IPS-11a (cell line): ENCODE data around the gene STRBP.
"Not testable (repeated sequence)": the region's sequence is repeated elsewhere in the genome, so short reads cannot be mapped to it uniquely, and the experiment has no call there.

ENCODE experiments used
- H3K4me3 ChIP-seq: one replicate; pipeline ENCODE4 v1.5.1; 2013; ENCODE audit warnings: low read depth, low read length, control low read depth

Gene STRBP

DNA sequence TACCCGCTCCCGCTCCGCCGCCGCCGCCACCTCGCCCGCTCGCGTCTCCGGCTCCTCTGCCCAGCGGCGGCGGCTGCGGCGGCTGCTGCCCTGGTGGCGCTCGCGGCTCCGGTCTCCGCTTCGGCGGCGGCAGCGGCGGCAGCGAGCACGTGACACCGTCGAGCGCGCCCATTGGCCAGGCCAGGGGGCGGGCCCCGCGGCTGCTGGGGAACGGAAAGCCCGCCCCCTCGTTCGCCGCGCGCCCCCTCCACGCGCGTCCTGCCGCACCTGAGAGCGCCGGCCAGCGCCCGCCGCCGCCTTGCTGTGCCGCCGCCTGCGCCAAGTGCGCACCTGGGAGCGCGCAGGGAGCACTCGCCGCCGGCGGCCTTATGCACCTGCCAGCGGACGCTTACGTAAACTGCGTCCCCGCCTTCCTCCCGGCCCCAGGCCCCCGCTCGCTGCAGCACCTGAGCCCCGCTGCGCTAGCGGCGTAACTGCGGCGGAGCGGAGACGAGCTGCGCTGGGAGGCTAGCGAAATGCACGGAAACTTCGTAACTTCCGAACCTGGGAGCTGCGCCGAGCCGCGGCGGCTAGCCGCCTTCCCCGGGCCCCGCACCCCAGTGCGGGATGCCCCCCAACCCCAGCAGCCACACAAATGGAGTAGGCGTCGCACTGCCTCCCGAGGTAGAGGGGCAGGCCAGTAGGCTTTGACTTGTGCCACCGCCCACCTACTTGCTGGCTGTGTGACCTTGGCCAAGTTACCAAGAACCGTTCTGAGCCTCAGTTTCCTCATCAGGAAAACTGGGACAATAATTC is at the start of gene STRBP:
STRBP (minus strand) TSS at position 122 of the 795 bp plus-strand sequence. CDS start 84,452 bp downstream, outside the sequence.
- H3K4me3 ChIP-seq = peak within 1 kb of the TSS; percentile 63

DNA sequence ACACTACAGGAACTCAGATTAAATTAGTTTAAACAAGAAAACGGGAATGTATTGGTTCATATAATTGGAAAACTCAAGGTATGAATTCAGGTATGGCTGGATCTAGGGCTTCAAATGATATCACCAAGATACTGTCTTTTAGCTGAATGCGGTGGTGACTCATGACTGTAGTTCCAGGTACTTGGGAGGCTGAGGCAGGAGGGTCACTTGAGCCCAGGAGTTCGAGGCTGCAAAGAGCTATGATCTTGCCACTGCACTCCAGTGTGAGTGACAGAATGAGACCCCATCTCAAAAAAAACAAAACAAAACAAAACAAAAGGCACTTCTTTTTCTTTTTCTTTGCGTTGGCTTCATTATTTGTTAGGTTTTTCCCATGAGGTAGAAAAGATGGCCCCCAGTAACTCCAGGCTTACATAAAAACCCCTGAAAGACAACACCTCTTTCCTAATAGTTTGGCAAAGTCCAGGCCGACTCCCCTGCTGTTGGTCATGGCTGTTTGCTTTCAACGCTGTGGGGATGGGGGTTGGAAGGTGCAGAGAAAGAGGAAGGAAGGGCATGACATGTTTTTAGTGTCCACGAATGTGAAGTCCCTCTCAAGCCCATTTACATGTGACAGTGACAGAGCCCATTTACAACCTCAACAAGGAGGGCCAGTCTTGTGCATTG is 47.8 kb upstream of the STRBP start:
- H3K4me3 ChIP-seq = no peak overlapping the region

DNA sequence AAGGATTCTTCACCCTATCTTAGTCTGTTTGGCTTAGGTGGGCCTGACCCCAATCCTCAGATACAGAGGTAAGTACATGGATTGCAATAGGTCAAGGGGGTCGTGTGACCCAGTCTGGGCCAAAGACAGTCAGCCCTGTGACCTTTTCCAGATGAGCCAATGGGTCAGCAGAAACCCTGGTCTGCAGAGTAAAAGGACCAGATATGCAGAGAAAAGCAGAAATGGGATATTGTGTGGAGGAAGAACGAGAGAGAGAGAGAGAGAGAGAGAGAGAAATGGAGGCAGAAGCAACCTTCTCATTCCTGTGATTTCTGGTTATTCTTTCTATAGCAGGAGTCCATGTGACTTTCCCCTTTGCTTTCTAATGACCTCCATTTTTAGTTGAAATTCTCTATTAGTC is 47.2 kb upstream of the STRBP start:
- no peak overlapping the region for H3K4me3 ChIP-seq

DNA sequence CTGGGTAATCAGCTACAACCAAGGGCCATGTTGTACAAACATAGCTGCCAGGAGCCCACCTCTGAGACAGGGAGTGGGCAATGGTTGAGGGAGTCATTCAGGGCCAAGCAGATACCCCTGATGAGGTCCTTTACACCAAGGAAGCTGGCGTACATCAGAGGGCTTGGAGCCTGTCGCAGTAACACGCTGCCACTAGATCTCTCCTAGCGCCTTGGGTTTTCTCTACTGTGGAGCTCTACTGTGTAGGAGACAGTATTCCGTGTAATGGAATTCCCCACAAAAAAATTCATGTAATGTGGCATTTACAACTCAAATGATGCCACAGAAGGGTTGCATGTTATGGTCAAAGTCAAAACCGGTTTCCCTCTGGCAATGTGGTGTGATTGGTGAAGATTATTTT is 46.2 kb upstream of the STRBP start:
- H3K4me3 ChIP-seq = no peak overlapping the region

- no peak overlapping the region for H3K4me3 ChIP-seq
Measured at GRCh38 chr9:123312306-123312877, 44.0 kb upstream of the STRBP start.

DNA sequence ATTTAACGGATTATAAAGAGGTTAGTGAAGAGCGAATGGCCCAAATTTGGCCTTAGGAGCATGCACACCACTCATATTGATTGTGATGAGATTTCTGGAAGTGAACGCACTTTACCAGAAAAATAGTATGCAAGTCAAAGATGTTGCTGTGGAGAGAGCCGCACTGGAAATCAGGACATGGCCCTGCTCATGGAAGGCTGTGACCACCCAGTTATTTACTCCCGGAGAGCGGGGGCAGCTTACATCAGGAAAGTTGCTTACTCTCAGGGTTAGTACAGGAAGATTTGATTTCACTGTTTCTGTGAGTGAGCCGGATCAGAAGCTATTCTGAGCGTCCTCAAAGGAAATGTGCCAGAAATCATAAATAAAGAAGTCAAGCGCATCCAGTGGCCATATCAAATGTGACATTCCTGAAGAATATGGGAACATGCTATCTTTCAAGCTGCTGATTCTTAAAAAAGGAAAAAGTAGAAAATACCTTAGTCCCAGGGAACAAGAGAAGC is 42.9 kb upstream of the STRBP start:
- no peak overlapping the region for H3K4me3 ChIP-seq

- no peak overlapping the region for H3K4me3 ChIP-seq
Measured at GRCh38 chr9:123310551-123311249, 42.3 kb upstream of the STRBP start.

- no peak overlapping the region for H3K4me3 ChIP-seq
Measured at GRCh38 chr9:123309611-123310010, 41.2 kb upstream of the STRBP start.

GRCh38 chr9:123305879-123306278 is 37.5 kb upstream of the STRBP start:
- no peak overlapping the region for H3K4me3 ChIP-seq

DNA sequence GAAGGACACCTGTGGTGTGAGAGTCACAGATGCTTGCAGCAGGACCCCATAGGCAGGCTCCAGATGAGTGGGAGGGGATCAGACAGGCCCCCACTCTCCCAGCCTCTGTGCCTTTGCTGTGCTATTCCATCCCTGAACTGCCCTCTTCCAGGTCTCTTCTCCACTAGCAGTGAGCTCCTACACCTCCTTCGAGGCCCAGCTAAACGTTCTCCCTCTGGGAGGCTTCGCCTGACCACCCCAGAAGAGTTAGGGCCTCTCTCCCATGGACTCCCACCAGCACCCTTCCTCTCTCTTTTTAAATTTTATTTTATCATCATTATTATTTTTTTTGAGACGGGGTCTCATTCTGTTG is 35.9 kb upstream of the STRBP start:
- H3K4me3 ChIP-seq = no peak overlapping the region

- H3K4me3 ChIP-seq = no peak overlapping the region
Measured at GRCh38 chr9:123302348-123303214, 34.2 kb upstream of the STRBP start.

DNA sequence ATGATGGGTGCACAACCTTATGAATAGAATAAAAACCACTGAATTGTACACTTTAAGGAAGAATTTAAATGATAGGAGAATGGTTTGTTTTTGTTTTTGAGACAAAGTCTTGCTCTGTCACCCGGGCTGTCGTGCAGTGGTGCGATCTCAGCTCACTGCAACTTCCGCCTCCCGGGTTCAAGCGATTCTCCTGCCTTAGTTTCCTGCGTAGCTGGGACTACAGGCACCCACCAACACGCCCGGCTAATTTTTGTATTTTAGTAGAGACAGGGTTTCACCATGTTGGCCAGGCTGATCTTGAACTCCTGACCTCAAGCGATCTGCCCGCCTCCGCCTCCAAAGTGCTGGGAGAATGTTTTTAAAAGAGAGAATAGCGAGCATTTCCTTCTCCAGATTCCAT is 33.5 kb upstream of the STRBP start:
- H3K4me3 ChIP-seq = not testable (repeated sequence)

- H3K4me3 ChIP-seq = no peak overlapping the region
Measured at GRCh38 chr9:123300554-123300953, 32.2 kb upstream of the STRBP start.

DNA sequence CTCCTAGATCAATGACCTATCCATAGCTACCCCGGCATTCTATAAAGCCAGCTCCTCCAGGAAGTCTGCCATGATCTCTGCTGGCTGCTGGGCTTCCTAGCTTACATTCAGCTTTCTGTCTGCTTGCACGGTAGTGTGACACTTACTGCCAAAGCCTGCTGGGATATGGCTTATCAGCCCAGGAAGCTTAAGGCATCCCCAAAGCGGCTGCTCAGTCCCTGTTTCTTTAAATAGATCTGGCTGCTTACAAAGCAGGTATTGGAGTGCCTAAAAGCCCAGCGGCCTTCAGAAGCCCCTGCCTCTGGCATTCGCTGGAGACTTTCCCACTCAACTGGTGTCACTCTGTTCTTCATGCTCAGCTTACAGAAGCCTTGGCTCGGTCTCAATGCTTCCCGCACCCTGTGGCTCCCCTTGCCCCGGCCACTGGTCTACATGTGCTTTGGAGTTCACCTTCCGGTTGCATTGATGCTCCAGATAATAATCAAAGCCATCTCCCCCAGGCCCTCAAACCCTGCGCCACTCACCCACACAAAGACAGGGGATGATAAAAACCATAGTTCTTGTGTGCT is 31.3 kb upstream of the STRBP start:
- no peak overlapping the region for H3K4me3 ChIP-seq

GRCh38 chr9:123296174-123296573 is 27.8 kb upstream of the STRBP start:
- no peak overlapping the region for H3K4me3 ChIP-seq

DNA sequence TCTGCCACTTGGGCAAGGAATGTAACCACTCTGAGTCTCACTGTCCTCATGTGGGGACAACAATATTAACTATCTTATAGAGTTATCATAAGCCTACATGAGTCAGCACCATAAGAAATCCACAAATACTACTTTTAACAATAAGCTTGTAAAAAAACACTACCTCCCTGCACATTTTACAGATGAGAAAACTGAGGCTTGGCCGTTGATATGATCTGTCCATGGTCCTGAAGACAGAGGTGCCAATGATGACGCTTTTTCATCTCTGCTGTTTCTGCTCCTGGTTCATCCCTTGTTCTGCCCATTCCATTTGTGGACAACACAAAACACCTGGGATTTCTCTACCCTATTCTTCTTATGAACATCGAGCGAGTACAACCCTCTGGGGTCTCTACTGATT is 23.4 kb upstream of the STRBP start:
- H3K4me3 ChIP-seq = no peak overlapping the region

DNA sequence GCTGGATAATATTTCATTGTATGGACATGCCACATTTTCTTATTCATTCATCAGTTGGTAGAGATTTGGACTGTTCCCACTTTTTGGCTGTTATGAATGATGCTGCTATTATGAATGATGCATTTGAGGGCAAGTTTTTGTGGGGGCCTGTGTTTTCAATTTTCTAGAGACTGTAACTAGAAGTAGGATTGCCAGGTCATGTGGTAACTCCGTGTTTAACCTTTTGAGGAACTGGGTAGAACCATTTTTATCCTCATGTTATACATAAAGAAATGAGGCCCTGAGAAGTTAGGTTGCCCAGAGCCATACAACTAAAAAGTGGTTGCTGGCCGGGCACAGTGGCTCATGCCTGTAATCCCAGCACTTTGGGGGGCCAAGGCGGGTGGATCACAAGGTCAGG is 22.4 kb upstream of the STRBP start:
- H3K4me3 ChIP-seq = no peak overlapping the region

- H3K4me3 ChIP-seq = no peak overlapping the region
Measured at GRCh38 chr9:123287639-123288038, 19.3 kb upstream of the STRBP start.

DNA sequence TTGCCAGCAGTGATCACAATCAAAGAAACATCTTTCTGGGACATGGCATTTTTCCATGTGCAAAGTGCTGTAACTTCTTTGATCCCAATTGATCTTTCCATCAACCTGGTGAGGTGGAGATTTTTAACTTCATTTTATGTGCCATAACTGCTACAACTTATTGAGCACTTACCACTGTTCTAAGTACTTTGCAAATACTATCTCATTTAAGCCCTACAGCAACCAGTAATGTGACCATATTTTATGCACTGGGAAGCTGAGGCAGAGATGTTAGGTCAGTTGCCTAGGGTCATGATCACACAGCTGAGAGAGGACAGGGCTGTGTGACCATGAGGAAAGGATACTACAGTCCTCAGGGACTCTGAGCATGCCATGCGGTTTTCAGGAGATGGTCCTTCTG is 17.9 kb upstream of the STRBP start:
- H3K4me3 ChIP-seq = no peak overlapping the region

GRCh38 chr9:123284656-123285055 is 16.3 kb upstream of the STRBP start:
- H3K4me3 ChIP-seq = no peak overlapping the region
